ENCODE data around the gene UBE2J2. TPM values are rescaled to one million over a fixed set of nuclear protein-coding genes. Genes with fewer than 3 reads are reported as not detected.
A peak's percentile ranks its signal among the peaks of the same experiment; 100 is the strongest.

The UBE2J2 gene
- total and polyA plus RNA-seq, 3 donors from 2014 or later, result 133 to 203 (median 139) TPM

DNA sequence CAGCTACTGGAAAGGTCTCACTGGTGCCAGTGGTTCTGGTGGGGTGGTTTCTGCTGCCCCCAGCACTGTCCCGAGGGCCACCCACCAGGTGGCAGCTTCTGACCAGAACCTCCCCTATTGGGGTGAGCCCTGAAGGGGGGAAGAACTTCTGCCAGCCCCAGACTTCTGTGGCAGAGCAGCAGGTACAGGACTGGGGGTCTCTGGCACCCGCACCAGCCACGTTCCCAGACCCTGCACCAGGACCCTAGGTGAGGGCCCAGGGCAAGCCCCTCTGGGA lies 36.4 kb upstream of the UBE2J2 start:
- Histone ChIP-seq H3K27ac (no peak overlapping the region), H3K4me1 (peaks cover 29% of the 10 kb centered on the region), H3K4me3 (no peak overlapping the region), H3K36me3 (ENCODE audit: low read depth, missing control alignments) (no peaks in the 10 kb centered on the region), H3K9me3 (no peaks in the 10 kb centered on the region), H3K27me3 (no peaks in the 10 kb centered on the region)
- intact Hi-C loops (cut with DNase I; ENCODE audit: low total_unique reads), result no loop called here
- TF ChIP-seq, protein P1, sequence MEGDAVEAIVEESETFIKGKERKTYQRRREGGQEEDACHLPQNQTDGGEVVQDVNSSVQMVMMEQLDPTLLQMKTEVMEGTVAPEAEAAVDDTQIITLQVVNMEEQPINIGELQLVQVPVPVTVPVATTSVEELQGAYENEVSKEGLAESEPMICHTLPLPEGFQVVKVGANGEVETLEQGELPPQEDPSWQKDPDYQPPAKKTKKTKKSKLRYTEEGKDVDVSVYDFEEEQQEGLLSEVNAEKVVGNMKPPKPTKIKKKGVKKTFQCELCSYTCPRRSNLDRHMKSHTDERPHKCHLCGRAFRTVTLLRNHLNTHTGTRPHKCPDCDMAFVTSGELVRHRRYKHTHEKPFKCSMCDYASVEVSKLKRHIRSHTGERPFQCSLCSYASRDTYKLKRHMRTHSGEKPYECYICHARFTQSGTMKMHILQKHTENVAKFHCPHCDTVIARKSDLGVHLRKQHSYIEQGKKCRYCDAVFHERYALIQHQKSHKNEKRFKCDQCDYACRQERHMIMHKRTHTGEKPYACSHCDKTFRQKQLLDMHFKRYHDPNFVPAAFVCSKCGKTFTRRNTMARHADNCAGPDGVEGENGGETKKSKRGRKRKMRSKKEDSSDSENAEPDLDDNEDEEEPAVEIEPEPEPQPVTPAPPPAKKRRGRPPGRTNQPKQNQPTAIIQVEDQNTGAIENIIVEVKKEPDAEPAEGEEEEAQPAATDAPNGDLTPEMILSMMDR (IDR thresholded peaks at IDR 0.05), result no peak
- no peak for TF ChIP-seq POLR2A (IDR thresholded peaks at IDR 0.05)
- WGBS, 2 donors, result 78 to 88% methylated on average over 3 of the region's 3 CpGs
- no peak for DNase-seq

DNA sequence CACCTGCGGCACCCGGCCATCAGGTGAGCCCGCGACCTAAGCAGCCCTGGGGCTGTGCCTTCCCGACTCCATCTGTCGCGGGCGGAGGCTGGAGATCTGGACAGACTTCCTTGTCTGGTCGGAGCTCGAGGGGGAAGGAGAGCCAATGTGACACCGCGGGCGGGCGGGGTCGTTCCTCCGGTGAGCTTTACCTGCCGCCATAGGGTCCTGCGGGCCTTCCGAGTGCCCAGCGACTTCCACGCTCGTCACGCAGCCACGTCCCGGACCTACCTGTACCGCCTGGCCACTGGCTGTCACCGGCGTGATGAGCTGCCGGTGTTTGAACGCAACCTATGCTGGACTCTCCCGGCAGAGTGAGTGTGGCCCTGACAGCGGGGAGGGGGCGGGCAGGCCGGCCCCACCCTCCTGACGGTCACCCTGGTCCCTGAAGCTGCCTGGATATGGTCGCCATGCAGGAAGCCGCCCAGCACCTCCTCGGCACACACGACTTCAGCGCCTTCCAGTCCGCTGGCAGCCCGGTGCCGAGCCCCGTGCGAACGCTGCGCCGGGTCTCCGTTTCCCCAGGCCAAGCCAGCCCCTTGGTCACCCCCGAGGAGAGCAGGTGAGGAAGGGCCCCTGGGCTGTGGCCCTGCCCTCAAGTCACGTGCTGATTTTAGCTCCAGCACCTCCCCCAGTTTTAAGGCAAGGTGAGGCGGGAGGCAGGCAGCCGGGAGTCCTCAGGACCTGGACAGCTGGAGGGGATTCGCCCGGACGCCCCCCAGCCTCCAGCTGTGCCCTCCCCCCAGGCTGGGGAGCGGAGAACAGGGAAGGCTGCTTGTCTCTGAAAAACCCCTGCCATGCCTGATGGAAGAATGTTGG lies 35.8 kb upstream of the UBE2J2 start:
- no peak for DNase-seq
- no peak for TF ChIP-seq POLR2A (IDR thresholded peaks at IDR 0.05)
- TF ChIP-seq, protein P1 (IDR thresholded peaks at IDR 0.05), result no peak
- peak overlapping the region in 1 of 2 donors; percentile 92 for H3K27ac ChIP-seq
- 45% methylated on average over 48 of the region's 57 CpGs; no CpG with 5 or more reads in 1 of the 2 donors for WGBS, 2 donors
- H3K9me3 ChIP-seq, result no peaks in the 10 kb centered on the region
- no peaks in the 10 kb centered on the region for H3K27me3 ChIP-seq
- intact Hi-C loops (cut with DNase I; ENCODE audit: low total_unique reads), result no loop called here
- peaks cover 35% of the 10 kb centered on the region for H3K4me1 ChIP-seq
- H3K4me3 ChIP-seq, result peak overlapping the region; percentile 87 to 89
- no peaks in the 10 kb centered on the region for H3K36me3 ChIP-seq (ENCODE audit: low read depth, missing control alignments)

DNA sequence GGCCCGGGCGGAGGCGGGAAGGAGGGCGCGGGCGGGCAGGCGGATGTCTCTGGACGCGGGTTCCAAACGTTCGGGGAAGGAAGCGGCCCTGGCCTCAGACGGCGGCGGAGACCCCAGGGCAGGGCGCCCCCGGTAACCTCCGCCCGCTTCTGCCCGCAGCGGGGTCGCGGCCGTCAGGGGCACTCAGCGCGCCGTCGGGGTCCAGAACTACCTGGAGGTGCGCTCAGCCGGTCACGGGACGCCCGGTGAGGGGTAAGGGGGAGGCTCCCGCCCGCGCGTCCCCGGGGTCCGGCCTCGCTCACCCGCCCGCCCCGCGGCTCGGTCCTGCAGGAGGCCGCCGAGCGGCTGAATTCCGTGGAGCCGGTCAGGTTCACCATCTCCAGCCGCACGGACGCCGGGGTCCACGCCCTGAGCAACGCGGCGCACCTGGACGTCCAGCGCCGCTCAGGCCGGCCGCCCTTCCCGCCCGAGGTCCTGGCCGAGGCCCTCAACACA lies 35.1 kb upstream of the UBE2J2 start:
- H3K27ac ChIP-seq, result peak overlapping the region; percentile 91 to 92
- WGBS, 2 donors, result 0% methylated on average over 65 of the region's 66 CpGs; no CpG with 5 or more reads in 1 of the 2 donors
- no peak for DNase-seq
- H3K4me3 ChIP-seq, result peak overlapping the region; percentile 87 to 89
- peaks cover 40% of the 10 kb centered on the region for H3K4me1 ChIP-seq
- intact Hi-C loops (cut with DNase I; ENCODE audit: low total_unique reads), result no loop called here
- no peaks in the 10 kb centered on the region for H3K27me3 ChIP-seq
- H3K36me3 ChIP-seq (ENCODE audit: low read depth, missing control alignments), result no peaks in the 10 kb centered on the region
- TF ChIP-seq POLR2A (IDR thresholded peaks at IDR 0.05), result no peak
- TF ChIP-seq, protein P1 (IDR thresholded peaks at IDR 0.05), result no peak
- no peaks in the 10 kb centered on the region for H3K9me3 ChIP-seq

DNA sequence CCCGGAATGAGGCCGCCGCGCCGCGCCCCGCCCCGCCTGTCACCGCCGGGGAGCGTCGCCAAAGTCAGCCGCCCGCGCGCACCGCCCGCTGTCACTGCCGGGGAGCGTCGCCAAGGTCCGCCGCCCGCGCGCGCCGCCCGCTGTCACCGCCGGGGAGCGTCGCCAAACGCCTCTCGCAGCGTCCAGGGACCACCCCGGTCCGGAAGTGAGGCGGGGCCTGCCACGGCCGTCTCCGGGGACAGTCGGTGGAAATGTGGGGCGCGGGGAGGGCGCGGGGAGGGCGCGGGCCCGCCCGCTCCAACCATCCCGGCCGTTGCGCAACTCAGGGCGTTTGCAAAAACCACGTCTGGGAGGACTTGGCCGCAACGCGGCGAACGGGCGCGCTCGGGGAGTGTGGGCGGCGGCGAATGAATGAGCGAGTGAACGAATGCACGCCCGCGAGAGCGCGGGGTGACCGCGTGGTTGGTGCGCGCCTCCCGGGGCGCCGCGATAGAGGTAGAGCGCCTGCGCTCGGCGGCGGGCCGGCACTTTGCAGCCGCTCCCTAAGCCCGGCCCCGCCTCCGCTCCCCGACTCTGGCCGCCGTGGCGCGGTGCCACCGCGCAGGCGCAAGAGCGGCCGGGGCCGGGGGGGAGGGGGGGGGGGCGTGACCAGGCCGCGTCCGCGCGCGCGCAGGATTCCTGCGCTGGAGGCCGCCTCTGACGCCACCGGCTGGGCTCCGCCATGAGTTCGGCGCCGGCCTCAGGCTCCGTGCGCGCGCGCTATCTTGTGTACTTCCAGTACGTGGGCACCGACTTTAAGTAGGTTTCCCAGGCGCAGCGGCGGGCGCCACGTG lies 34.5 kb upstream of the UBE2J2 start, which contains the start of the genes ACAP3 and PUSL1:
TSS of gene ACAP3 (minus strand) at position 8 of the 833 bp plus-strand sequence. CDS start 115 bp downstream, outside the sequence.
TSS of gene PUSL1 (plus strand) at position 675 of the 833 bp plus-strand sequence. CDS start at position 722, 47 bp downstream.
- TF ChIP-seq, protein P1 (IDR thresholded peaks at IDR 0.05), result peak in 2 of 3 experiments; percentile 3 to 15
- TF ChIP-seq POLR2A (IDR thresholded peaks at IDR 0.05), result no peak
- peaks cover 40% of the 10 kb centered on the region for H3K4me1 ChIP-seq
- peak; percentile 88 for DNase-seq
- peak within 1 kb of the TSS; percentile 87 to 89 for H3K4me3 ChIP-seq
- H3K27me3 ChIP-seq, result no peaks in the 10 kb centered on the region
- H3K9me3 ChIP-seq, result no peaks in the 10 kb centered on the region
- intact Hi-C loops (cut with DNase I; ENCODE audit: low total_unique reads), result no loop called here
- no peaks in the 10 kb centered on the region for H3K36me3 ChIP-seq (ENCODE audit: low read depth, missing control alignments)
- WGBS, 2 donors, result 0 to 1% methylated on average over 4 to 85 of the region's 131 CpGs
- H3K27ac ChIP-seq, result peak within 1 kb of the TSS; percentile 91 to 92

All from testis (tissue), 3 donors.